Heart left ventricle (tissue), 13 donors: ENCODE data around the gene PLA2G4D.

Experiments
- CTCF ChIP-seq, 12 donors: fragments of 200-600 bp; sonication (generic) in 4 of 12; IDR thresholded peaks; one replicate each; pipeline versions ENCODE4 v1.5.0 to v1.8.0; 2018 to 2022; ENCODE audit warnings: antibody characterized with exemption in 12 of 12, mild to moderate bottlenecking in 5 of 12
- POLR2A ChIP-seq, 2 donors: fragments of 450-650 bp; IDR thresholded peaks; one replicate each; pipeline ENCODE4 v1.6.1; 2017; ENCODE audit warnings: antibody characterized with exemption in 2 of 2, mild to moderate bottlenecking in 2 of 2, moderate library complexity in 2 of 2
- donor health status: ischemic (EF 13 %, LVEDD 7.1; RV severe dilation, severe dysfunction).
- donor health status: DM: no; HTN: yes; CAD: no.
- donor health status: DM: no; HTN: no; CAD: no.
- donor health status: ischemic (EF 25% LVEDD 6.9; RV normal size, moderate dysfunction).
- donor health status: ischemic (EF 25% LVEDD 5.7; RV mildly dilated, moderate dysfunction).
- donor health status: ischemic (EF 35%, LVEDD 5.7; RV mildly dilated, moderate dysfunction).
- donor health status: nonischemic (EF 11% LVEDD 7.7; RV severe dilation, severe dysfunction).
- donor health status: DM: yes; HTN: yes; CAD: no.
- donor health status: PGD.
- donor health status: ischemic (EF 29% LVEDD 5.4; RV normal size, mild dysfunction).
- donor health status: nonischemic (EF 23%, LVEDD 6.1; RV moderate dilation, normal function).

GRCh38 chr15:42042602-42043400 is 51.6 kb downstream of the PLA2G4D start:
- TF ChIP-seq CTCF (IDR thresholded peaks at IDR 0.05), result no peak
- no peak for TF ChIP-seq POLR2A (IDR thresholded peaks at IDR 0.05)
